Heart left ventricle (tissue), 13 donors: ENCODE data around the gene FAM149A.

ENCODE experiments used
- CTCF ChIP-seq, 12 donors: fragments of 200-600 bp; sonication (generic) in 4 of 12; IDR thresholded peaks; one replicate each; pipeline versions ENCODE4 v1.5.0 to v1.8.0; 2018 to 2022; ENCODE audit warnings: antibody characterized with exemption in 12 of 12, mild to moderate bottlenecking in 5 of 12
- POLR2A ChIP-seq, 2 donors: fragments of 450-650 bp; IDR thresholded peaks; one replicate each; pipeline ENCODE4 v1.6.1; 2017; ENCODE audit warnings: antibody characterized with exemption in 2 of 2, mild to moderate bottlenecking in 2 of 2, moderate library complexity in 2 of 2
- donor health status: ischemic (EF 13 %, LVEDD 7.1; RV severe dilation, severe dysfunction).
- donor health status: DM: no; HTN: yes; CAD: no.
- donor health status: DM: no; HTN: no; CAD: no.
- donor health status: ischemic (EF 25% LVEDD 6.9; RV normal size, moderate dysfunction).
- donor health status: ischemic (EF 25% LVEDD 5.7; RV mildly dilated, moderate dysfunction).
- donor health status: ischemic (EF 35%, LVEDD 5.7; RV mildly dilated, moderate dysfunction).
- donor health status: nonischemic (EF 11% LVEDD 7.7; RV severe dilation, severe dysfunction).
- donor health status: DM: yes; HTN: yes; CAD: no.
- donor health status: PGD.
- donor health status: ischemic (EF 29% LVEDD 5.4; RV normal size, mild dysfunction).
- donor health status: nonischemic (EF 23%, LVEDD 6.1; RV moderate dilation, normal function).

GRCh38 chr4:186095406-186095805 is 9.1 kb upstream of the FAM149A start:
- TF ChIP-seq CTCF (IDR thresholded peaks at IDR 0.05) (no peak), POLR2A (IDR thresholded peaks at IDR 0.05) (no peak)
